Vagina (tissue), 2 donors: Measurements from ENCODE around the gene LRRC36.

Experiments used
- POLR2A ChIP-seq, 2 donors: fragments of 450-650 bp; IDR thresholded peaks; one replicate each; pipeline ENCODE4 v1.6.1; 2017; ENCODE audit warnings: antibody characterized with exemption in 2 of 2, mild to moderate bottlenecking in 2 of 2, moderate library complexity in 2 of 2
- POLR2AphosphoS5 ChIP-seq, 2 donors: sonication (generic); formaldehyde crosslinking; IDR thresholded peaks; one replicate each; pipeline ENCODE4 v1.9.0; 2017; ENCODE audit warnings: antibody characterized with exemption in 2 of 2, mild to moderate bottlenecking in 2 of 2, low read depth in 1 of 2; ENCODE audit not compliant: insufficient read depth in 1 of 2
- TF ChIP-seq, protein P1 (sequence below), 3 experiments: fragments of 450-650 bp in 2 of 3; fragments of 200-600 bp in 1 of 3; sonication (generic) in 1 of 3; IDR thresholded peaks; one replicate each; pipeline ENCODE4 v1.5.1; 2017 to 2019; ENCODE audit warnings: antibody characterized with exemption in 3 of 3, mild to moderate bottlenecking in 2 of 3, moderate library complexity in 2 of 3

DNA sequence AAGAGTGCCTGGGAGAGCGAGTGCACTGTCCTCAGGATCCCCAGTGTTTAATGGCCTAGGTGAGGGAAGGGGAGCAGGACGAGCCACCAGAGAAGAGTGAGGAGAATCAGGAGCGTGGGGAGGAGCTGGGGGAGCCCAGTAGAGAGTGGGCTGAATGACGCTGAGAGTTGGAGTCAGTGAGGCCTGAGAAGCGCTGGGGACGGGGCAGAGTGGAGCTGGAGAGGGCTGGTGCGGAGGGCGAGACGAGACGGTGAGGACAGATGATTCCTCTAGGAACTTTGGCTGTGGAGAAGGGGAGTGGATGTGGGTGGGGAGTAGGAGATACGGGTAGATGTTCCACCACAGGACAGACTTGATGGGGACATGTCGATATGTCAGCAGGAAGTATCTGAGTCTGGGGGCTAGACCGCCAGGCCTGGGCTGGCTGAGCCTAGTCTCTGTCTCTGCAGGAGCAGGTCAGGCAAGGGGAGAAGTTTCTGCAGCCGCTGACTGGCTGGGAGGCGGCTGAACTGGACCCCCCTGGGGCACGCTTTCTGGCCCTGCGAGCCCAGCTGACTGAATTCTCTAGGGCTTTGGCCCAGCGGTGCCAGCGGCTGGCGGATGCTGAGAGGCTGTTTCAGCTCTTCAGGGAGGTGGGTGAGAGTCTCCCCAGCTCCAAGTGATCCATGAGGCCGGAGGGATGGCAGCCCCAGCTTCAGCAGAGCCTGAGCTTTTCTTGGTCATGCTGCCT is 42.6 kb upstream of the LRRC36 start:
- TF ChIP-seq, protein P1, sequence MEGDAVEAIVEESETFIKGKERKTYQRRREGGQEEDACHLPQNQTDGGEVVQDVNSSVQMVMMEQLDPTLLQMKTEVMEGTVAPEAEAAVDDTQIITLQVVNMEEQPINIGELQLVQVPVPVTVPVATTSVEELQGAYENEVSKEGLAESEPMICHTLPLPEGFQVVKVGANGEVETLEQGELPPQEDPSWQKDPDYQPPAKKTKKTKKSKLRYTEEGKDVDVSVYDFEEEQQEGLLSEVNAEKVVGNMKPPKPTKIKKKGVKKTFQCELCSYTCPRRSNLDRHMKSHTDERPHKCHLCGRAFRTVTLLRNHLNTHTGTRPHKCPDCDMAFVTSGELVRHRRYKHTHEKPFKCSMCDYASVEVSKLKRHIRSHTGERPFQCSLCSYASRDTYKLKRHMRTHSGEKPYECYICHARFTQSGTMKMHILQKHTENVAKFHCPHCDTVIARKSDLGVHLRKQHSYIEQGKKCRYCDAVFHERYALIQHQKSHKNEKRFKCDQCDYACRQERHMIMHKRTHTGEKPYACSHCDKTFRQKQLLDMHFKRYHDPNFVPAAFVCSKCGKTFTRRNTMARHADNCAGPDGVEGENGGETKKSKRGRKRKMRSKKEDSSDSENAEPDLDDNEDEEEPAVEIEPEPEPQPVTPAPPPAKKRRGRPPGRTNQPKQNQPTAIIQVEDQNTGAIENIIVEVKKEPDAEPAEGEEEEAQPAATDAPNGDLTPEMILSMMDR (IDR thresholded peaks at IDR 0.05) = no peak
- TF ChIP-seq POLR2AphosphoS5 (IDR thresholded peaks at IDR 0.05; ENCODE audit: insufficient read depth in 1 of 2, low read depth in 1 of 2) = no peak
- TF ChIP-seq POLR2A (IDR thresholded peaks at IDR 0.05) = no peak
